Measurements from ENCODE around the gene CERS3. TPM values are rescaled to one million over a fixed set of nuclear protein-coding genes. Genes with fewer than 3 reads are reported as not detected.

Gene CERS3
- total and polyA plus RNA-seq, 2 of the 4 experiments (the other 2 are of a cell fraction) = not detected

DNA sequence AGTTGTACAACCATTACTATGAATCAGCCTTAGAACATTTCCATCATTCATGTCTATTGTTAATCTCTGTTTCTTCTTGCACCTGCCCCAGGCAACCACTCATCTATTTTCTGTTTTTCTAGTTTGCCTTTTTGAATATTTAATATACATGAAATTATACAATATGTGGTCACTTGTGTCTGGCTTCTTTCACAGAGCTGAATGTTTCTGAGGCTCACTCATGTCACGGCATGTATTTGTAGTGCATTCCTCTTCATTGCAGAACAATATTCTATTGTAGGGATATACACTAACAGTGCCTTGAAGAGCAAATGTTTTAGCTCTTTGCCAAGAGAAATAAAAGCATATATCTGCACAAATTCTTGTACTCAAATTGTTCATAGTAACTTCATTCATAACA is 32.9 kb downstream of the CERS3 start:
- Histone ChIP-seq H4K20me1 (ENCODE audit: insufficient read depth, low read length) (no peaks in the 10 kb centered on the region), H3K27ac (ENCODE audit: insufficient read depth, low read length) (no peak overlapping the region), H3K18ac (ENCODE audit: low read depth, low read length) (no peak overlapping the region), H3K23ac (ENCODE audit: low read depth, low read length) (no peak overlapping the region), H4K5ac (ENCODE audit: low read depth, low read length) (no peak overlapping the region), H3K14ac (replicated peaks; ENCODE audit: low read depth, low read length) (no peak overlapping the region), H3K79me1 (ENCODE audit: low read depth in 1 of 2, low read length in 2 of 2) (no peaks in the 10 kb centered on the region), H3K4me3 (ENCODE audit: insufficient read depth, low read depth, low read length) (no peak overlapping the region), H2BK5ac (ENCODE audit: low read depth, low read length, poor library complexity, severe bottlenecking) (no peak overlapping the region), H3K9me1 (ENCODE audit: insufficient read depth, low read length) (no peaks in the 10 kb centered on the region), H2AFZ (replicated peaks; ENCODE audit: low read length, poor library complexity) (no peak overlapping the region), H3K4me1 (ENCODE audit: control insufficient read depth, insufficient read depth, low read length) (no peaks in the 10 kb centered on the region), H3K36me3 (ENCODE audit: control insufficient read depth, insufficient read depth, low read length) (no peaks in the 10 kb centered on the region), H3K4me2 (ENCODE audit: low read depth, low read length) (no peak overlapping the region), H2AK5ac (ENCODE audit: low read depth, low read length) (no peak overlapping the region), H3K9me3 (ENCODE audit: control insufficient read depth, insufficient read depth, low read length) (no peaks in the 10 kb centered on the region), H2AK9ac (replicated peaks; ENCODE audit: low read depth, low read length, poor library complexity) (no peak overlapping the region), H4K91ac (ENCODE audit: insufficient read depth, low read depth, low read length) (no peak overlapping the region), H3K4ac (ENCODE audit: low read depth, low read length) (no peak overlapping the region), H4K8ac (ENCODE audit: low read depth in 2 of 2, low read length in 2 of 2) (no peak overlapping the region), H2BK120ac (ENCODE audit: low read depth, low read length) (no peak overlapping the region), H2BK20ac (ENCODE audit: low read depth, low read length) (no peak overlapping the region), H3K56ac (ENCODE audit: extremely low read depth, insufficient read depth, low read length) (no peak overlapping the region), H2BK15ac (ENCODE audit: low read depth, low read length) (no peak overlapping the region), H3K27me3 (ENCODE audit: control insufficient read depth, insufficient read depth, low read length) (no peaks in the 10 kb centered on the region), H3K9ac (ENCODE audit: low read depth, low read length) (no peak overlapping the region)
- BruUV-seq (replicated peaks) = no TSS peak
- POLR2A ChIA-PET (ENCODE audit: unreplicated experiment) = no interaction called here
- DNase-seq = no peak
- no peak for TF ChIP-seq BHLHE40 (IDR thresholded peaks at IDR 0.05; ENCODE audit: low read depth, low read length)
- TF ChIP-seq NFE2L2 (IDR thresholded peaks at IDR 0.05; ENCODE audit: low read depth, low read length) = no peak
- TF ChIP-seq MAFK (IDR thresholded peaks at IDR 0.05; ENCODE audit: low read depth, low read length) = no peak
- no peak for TF ChIP-seq MAZ (IDR thresholded peaks at IDR 0.05; ENCODE audit: borderline replicate concordance, low read depth, low read length)
- intact Hi-C loops (cut with micrococcal nuclease) = no loop called here
- WGBS, 2 experiments (ENCODE audit: extremely low coverage in 2 of 2, insufficient read length in 1 of 2) = no CpG with 5 or more reads among the region's 1 CpG
- dilution Hi-C loops (cut with HindIII; ENCODE audit: low sequenced_read_pairs, unreplicated experiment) = no loop called here
- CTCF ChIA-PET = no interaction called here
- in situ Hi-C loops (cut with MboI; ENCODE audit: low sequenced_read_pairs) = no loop called here
- no peak for ATAC-seq (ENCODE audit: low read depth)
